GM10248 (cell line): ENCODE measurements around the gene CRY2.

ENCODE experiments used
- CTCF ChIA-PET: fragments of 300-600 bp; sonication (Branson Sonifier 250); formaldehyde crosslinking; extraction: SDS; loops from one replicate; lab custom pipeline; 2021; ENCODE audit warnings: antibody characterized with exemption; lab: Yijun Ruan, JAX
- POLR2A ChIA-PET: fragments of 350-650 bp; sonication (Branson Sonifier 250); formaldehyde crosslinking; extraction: SDS; loops from one replicate; lab custom pipeline; 2020; ENCODE audit warnings: antibody characterized with exemption; lab: Yijun Ruan, JAX
- DNase-seq: peaks from one replicate; pipeline ENCODE4 v3.0.0; 2012; ENCODE audit errors: extremely low spot score
- CTCF ChIP-seq: IDR thresholded peaks from 2 replicates; pipeline ENCODE4 v1.5.1; 2012; ENCODE audit warnings: mild to moderate bottlenecking, low read depth; ENCODE audit errors: extremely low read depth, missing control alignments, control extremely low read depth

Gene CRY2

GRCh38 chr11:45910623-45911022 is 63.3 kb downstream of the CRY2 start:
- no peak for DNase-seq
- TF ChIP-seq CTCF: no peak
- ChIA-PET CTCF (no interaction called here), POLR2A (no interaction called here)

- CTCF ChIA-PET: interaction anchor here (0.8 kb wide), 1 partner anchor 51 kb away, joined by 3 read pairs; no protein-coding TSS in a partner anchor
- no peak for TF ChIP-seq CTCF
- POLR2A ChIA-PET: no interaction called here
- no peak for DNase-seq
These were observed 66.2 kb downstream of the CRY2 start for GRCh38 chr11:45913514-45913913.

- CTCF ChIA-PET: no interaction called here
- POLR2A ChIA-PET: interaction anchor here (1.4 kb wide), 1 partner anchor 15 kb away, joined by 3 read pairs; no protein-coding TSS in a partner anchor
- DNase-seq: no peak
- no peak for TF ChIP-seq CTCF
These were observed 66.8 kb downstream of the CRY2 start for GRCh38 chr11:45913942-45914635.

- DNase-seq: no peak
- TF ChIP-seq CTCF: no peak
- ChIA-PET CTCF (interaction anchor here (1.3 kb wide), 1 partner anchor 25 kb away, joined by 3 read pairs; no protein-coding TSS in a partner anchor), POLR2A (no interaction called here)
These were observed 68.2 kb downstream of the CRY2 start for GRCh38 chr11:45915446-45915845.

- TF ChIP-seq CTCF: no peak
- DNase-seq: no peak
- ChIA-PET CTCF (interaction anchor here (1.2 to 2.6 kb wide), 2 partner anchors 44 to 201 kb away, joined by 3 to 5 read pairs; no protein-coding TSS in a partner anchor), POLR2A (interaction anchor here (1.0 kb wide), 1 partner anchor 8 kb away, joined by 3 read pairs; no protein-coding TSS in a partner anchor)
These were observed 70.0 kb downstream of the CRY2 start for GRCh38 chr11:45917286-45917622.

GRCh38 chr11:45917623-45918330 is 70.5 kb downstream of the CRY2 start, which contains the start of gene PEX16:
Gene PEX16 (minus strand): TSS chr11:45917877. CDS start chr11:45917811, 66 bp downstream.
- CTCF ChIA-PET: interaction anchor here (0.9 to 2.6 kb wide), 4 partner anchors 28 to 200 kb away, joined by 3 to 5 read pairs (median 3); no protein-coding TSS in a partner anchor
- TF ChIP-seq CTCF: no peak
- POLR2A ChIA-PET: interaction anchor here (1.0 kb wide), 1 partner anchor 8 kb away, joined by 3 read pairs; no protein-coding TSS in a partner anchor
- peak; percentile 98 for DNase-seq
